Liver (tissue), 3 donors: Measurements from ENCODE around the gene SLC4A7.

Source experiments
- ATF3 ChIP-seq: IDR thresholded peaks from 2 replicates; pipeline ENCODE4 v1.6.1; 2016; ENCODE audit warnings: antibody characterized with exemption
- CTCF ChIP-seq: fragments of 150-350 bp; IDR thresholded peaks from 2 replicates; pipeline ENCODE4 v1.5.1; 2017; ENCODE audit warnings: improper control_type of control experiment, low read depth, low read length; ENCODE audit not compliant: missing input control
- HNF4A ChIP-seq, 2 donors: conservative IDR thresholded peaks; 2 replicates each; pipeline ENCODE4 v1.6.1; 2016; ENCODE audit warnings: antibody characterized with exemption in 2 of 2, mild to moderate bottlenecking in 2 of 2
- HNF4G ChIP-seq: IDR thresholded peaks from 2 replicates; pipeline ENCODE4 v1.6.1; 2016; ENCODE audit warnings: antibody characterized with exemption
- MAX ChIP-seq: IDR thresholded peaks from 2 replicates; pipeline ENCODE4 v1.6.1; 2016; ENCODE audit warnings: antibody characterized with exemption
- RAD21 ChIP-seq, 2 donors: IDR thresholded peaks; 2 replicates each; pipeline ENCODE4 v1.6.1; 2016; ENCODE audit warnings: antibody characterized with exemption in 2 of 2, mild to moderate bottlenecking in 2 of 2
- TAF1 ChIP-seq: conservative IDR thresholded peaks from 2 replicates; pipeline ENCODE4 v1.6.1; 2016; ENCODE audit warnings: antibody characterized with exemption, mild to moderate bottlenecking
- YY1 ChIP-seq: IDR thresholded peaks from 2 replicates; pipeline ENCODE4 v1.6.1; 2016; ENCODE audit warnings: antibody characterized with exemption, mild to moderate bottlenecking
- ZBTB33 ChIP-seq: IDR thresholded peaks from 2 replicates; pipeline ENCODE4 v1.6.1; 2016; ENCODE audit warnings: antibody characterized with exemption
- donor health status: healthy.
- donor health status: healthy.

- TF ChIP-seq MAX (no peak), HNF4A (conservative IDR thresholded peaks at IDR 0.05) (no peak), CTCF (no peak), HNF4G (no peak), ZBTB33 (no peak), YY1 (no peak), ATF3 (no peak), RAD21 (IDR thresholded peaks at IDR 0.05) (no peak), TAF1 (no peak)
Measured at GRCh38 chr3:27428446-27428845, 55.7 kb downstream of the SLC4A7 start.
